BJ (cell line): ENCODE measurements around the gene ABCF3. TPM values are rescaled to one million over a fixed set of nuclear protein-coding genes. Genes with fewer than 3 reads are reported as not detected.

Experiments used
- CTCF ChIA-PET: fragments of 350-600 bp; formaldehyde crosslinking; extraction: SDS; loops from one replicate; lab custom pipeline; 2021; ENCODE audit warnings: antibody characterized with exemption, inconsistent platforms; lab: Yijun Ruan, JAX
- POLR2A ChIA-PET: fragments of 300-600 bp; sonication (Branson Sonifier 250); formaldehyde crosslinking; extraction: SDS; loops from one replicate; lab custom pipeline; 2021; ENCODE audit warnings: antibody characterized with exemption; lab: Charles Lee
- DNase-seq: peaks from one replicate; pipeline ENCODE4 v3.0.0-alpha.2; 2011; ENCODE audit warnings: low read depth
- H3K27me3 ChIP-seq: 2 replicates; pipeline ENCODE4 v1.6.0; 2011; ENCODE audit warnings: low read length; ENCODE audit not compliant: control insufficient read depth, insufficient read depth
- H3K36me3 ChIP-seq: 2 replicates; pipeline ENCODE4 v1.5.1; 2011; ENCODE audit warnings: low read length; ENCODE audit not compliant: control insufficient read depth, insufficient read depth
- H3K4me3 ChIP-seq: 2 replicates; pipeline ENCODE4 v1.5.1; 2011; ENCODE audit warnings: low read depth, mild to moderate bottlenecking, control low read depth, low read length
- polyA plus RNA-seq: library from polyadenylated mRNA; depleted of rRNA; stranded (reverse); fragments of >200 nt; gene quantifications from 2 replicates; pipeline ENCODE4 v1.2.3, GENCODE V29; 2011
- TF ChIP-seq, protein P1 (sequence below): IDR thresholded peaks from 2 replicates; pipeline ENCODE4 v1.5.1; 2011; ENCODE audit warnings: low read depth, mild to moderate bottlenecking, control low read depth, inconsistent platforms, low read length, moderate library complexity; ENCODE audit not compliant: insufficient read depth

Gene ABCF3
- polyA plus RNA-seq, 1 experiment: 82.8 TPM

DNA sequence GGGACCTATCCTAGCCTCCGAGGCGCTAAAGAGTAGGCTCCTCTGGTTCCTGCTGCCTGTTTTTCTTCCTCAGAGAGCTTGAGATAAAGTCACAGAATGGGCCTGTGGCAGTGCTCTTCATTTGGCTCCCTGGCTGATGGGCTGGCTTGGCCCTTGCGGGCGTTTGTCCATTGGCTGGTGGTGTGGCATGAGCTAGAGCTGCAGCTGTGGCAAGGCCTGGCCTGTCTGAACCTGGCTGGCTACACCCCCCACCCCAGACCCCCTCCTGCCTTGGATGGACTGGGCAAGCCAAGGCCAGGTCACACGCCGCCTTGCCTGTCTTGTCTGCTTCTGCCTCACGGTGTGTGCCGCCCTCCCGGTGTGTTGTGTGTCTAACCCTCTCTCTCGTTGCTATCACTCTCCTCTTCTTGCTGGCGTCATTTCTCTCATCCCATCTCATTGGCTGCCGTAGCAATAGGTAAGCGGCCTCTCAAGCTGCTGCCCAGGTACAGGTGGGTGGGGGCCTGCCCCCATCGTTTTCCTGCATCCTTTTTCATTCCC is 8.2 kb upstream of the ABCF3 start:
- Histone ChIP-seq H3K4me3 (no peak overlapping the region; the same call in 1 of the 2 replicates), H3K27me3 (no peaks in the 10 kb centered on the region), H3K36me3 (peaks cover 49% of the 10 kb centered on the region)
- DNase-seq: no peak
- ChIA-PET CTCF (no interaction called here), POLR2A (interaction anchor here (1.9 kb wide), 1 partner anchor 8 kb away, joined by 20 read pairs; the partner anchor contains the start of gene ABCF3)
- TF ChIP-seq, protein P1, sequence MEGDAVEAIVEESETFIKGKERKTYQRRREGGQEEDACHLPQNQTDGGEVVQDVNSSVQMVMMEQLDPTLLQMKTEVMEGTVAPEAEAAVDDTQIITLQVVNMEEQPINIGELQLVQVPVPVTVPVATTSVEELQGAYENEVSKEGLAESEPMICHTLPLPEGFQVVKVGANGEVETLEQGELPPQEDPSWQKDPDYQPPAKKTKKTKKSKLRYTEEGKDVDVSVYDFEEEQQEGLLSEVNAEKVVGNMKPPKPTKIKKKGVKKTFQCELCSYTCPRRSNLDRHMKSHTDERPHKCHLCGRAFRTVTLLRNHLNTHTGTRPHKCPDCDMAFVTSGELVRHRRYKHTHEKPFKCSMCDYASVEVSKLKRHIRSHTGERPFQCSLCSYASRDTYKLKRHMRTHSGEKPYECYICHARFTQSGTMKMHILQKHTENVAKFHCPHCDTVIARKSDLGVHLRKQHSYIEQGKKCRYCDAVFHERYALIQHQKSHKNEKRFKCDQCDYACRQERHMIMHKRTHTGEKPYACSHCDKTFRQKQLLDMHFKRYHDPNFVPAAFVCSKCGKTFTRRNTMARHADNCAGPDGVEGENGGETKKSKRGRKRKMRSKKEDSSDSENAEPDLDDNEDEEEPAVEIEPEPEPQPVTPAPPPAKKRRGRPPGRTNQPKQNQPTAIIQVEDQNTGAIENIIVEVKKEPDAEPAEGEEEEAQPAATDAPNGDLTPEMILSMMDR: no peak

DNA sequence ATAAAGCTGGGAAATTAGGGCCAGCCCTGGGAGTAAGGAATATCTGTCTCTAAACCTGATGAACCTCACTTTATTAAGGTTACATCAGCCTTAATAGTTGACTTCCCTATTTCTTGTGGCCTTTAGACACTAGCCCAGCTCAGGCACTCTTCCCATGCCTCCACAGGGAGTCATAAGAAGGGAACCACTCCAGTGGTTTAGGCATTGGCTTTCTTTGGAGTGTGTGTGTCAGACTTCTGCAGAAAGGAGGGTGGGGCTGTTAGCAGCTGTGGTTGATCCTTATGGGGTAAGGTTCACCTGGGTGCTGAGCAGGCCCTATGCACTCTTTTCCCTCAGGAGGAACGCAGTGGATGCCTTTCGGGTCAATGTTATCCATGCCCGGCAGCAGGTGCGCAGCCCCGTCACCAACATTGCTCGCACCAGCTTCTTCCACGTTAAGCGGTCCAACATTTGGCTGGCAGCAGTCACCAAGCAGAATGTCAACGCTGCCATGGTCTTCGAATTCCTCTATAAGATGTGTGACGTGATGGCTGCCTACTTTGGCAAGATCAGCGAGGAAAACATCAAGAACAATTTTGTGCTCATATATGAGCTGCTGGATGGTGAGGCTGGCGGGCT is 7.4 kb upstream of the ABCF3 start:
- peaks cover 55% of the 10 kb centered on the region for H3K36me3 ChIP-seq
- CTCF ChIA-PET: interaction anchor here (0.9 kb wide), 1 partner anchor 33 kb away, joined by 3 read pairs; no protein-coding TSS in a partner anchor
- no peaks in the 10 kb centered on the region for H3K27me3 ChIP-seq
- DNase-seq: no peak
- TF ChIP-seq, protein P1: no peak
- no peak overlapping the region for H3K4me3 ChIP-seq
- POLR2A ChIA-PET: interaction anchor here (0.6 kb wide), 1 partner anchor 294 kb away, joined by 3 read pairs; the partner anchor contains the start of gene PARL

DNA sequence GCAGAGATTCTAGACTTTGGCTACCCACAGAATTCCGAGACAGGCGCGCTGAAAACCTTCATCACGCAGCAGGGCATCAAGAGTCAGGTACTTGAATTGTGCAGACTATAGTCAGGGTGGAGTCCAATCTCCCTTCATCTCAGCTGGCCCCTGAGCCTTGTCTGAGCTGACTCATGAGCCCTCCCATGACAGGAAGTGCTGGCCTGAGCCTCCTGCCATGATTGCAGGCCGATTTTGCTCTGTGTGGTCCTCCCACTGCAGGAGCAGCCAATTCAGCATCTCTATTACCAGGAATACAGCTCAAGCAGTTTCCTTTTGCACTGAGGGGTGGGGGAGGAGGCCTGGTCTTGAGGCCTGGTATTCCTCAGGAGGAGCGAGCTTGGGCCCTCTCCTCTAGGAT is 5.8 kb upstream of the ABCF3 start:
- Histone ChIP-seq H3K4me3 (no peak overlapping the region), H3K27me3 (no peaks in the 10 kb centered on the region), H3K36me3 (peaks cover 61% of the 10 kb centered on the region)
- ChIA-PET CTCF (interaction anchor here (0.6 to 1.0 kb wide), 2 partner anchors 228 to 295 kb away, joined by 3 read pairs; partner anchors contain the start of gene PARL), POLR2A (no interaction called here)
- DNase-seq: no peak
- TF ChIP-seq, protein P1: no peak

- Histone ChIP-seq H3K27me3 (no peaks in the 10 kb centered on the region), H3K36me3 (peaks cover 61% of the 10 kb centered on the region), H3K4me3 (no peak overlapping the region)
- CTCF ChIA-PET: no interaction called here
- TF ChIP-seq, protein P1: no peak
- POLR2A ChIA-PET: no interaction called here
- DNase-seq: no peak
These were observed 4.4 kb upstream of the ABCF3 start for GRCh38 chr3:184181596-184181995.

GRCh38 chr3:184183679-184184078 is 2.3 kb upstream of the ABCF3 start:
- POLR2A ChIA-PET: interaction anchor here (0.6 to 0.9 kb wide), 2 partner anchors 59 to 153 kb away, joined by 3 to 5 read pairs; no protein-coding TSS in a partner anchor
- DNase-seq: no peak
- Histone ChIP-seq H3K36me3 (peaks cover 52% of the 10 kb centered on the region), H3K27me3 (no peaks in the 10 kb centered on the region), H3K4me3 (no peak overlapping the region)
- CTCF ChIA-PET: no interaction called here
- TF ChIP-seq, protein P1: no peak
